ENCODE data around the gene LIN28A.
A peak's percentile ranks its signal among the peaks of the same experiment; 100 is the strongest.

Gene LIN28A

GRCh38 chr1:26450908-26451307 lies 40.3 kb downstream of the LIN28A start:
- Mint-ChIP-seq H3K36me3 (peaks cover 11% of the 10 kb centered on the region), H3K4me3 (no peak overlapping the region), H3K27me3 (no peaks in the 10 kb centered on the region), H3K9me3 (no peaks in the 10 kb centered on the region), H3K4me1 (no peaks in the 10 kb centered on the region), H3K27ac (no peak overlapping the region)

GRCh38 chr1:26452459-26453183 lies 42.0 kb downstream of the LIN28A start:
- Mint-ChIP-seq H3K4me3 (no peak overlapping the region), H3K27ac (no peak overlapping the region), H3K27me3 (no peaks in the 10 kb centered on the region), H3K9me3 (no peaks in the 10 kb centered on the region), H3K4me1 (no peaks in the 10 kb centered on the region), H3K36me3 (peaks cover 7% of the 10 kb centered on the region)

GRCh38 chr1:26459148-26459547 lies 48.5 kb downstream of the LIN28A start:
- no peak overlapping the region for H3K4me3 Mint-ChIP-seq
- H3K27ac Mint-ChIP-seq, result no peak overlapping the region
- no peaks in the 10 kb centered on the region for H3K4me1 Mint-ChIP-seq
- H3K27me3 Mint-ChIP-seq, result no peaks in the 10 kb centered on the region
- peaks cover 8% of the 10 kb centered on the region for H3K36me3 Mint-ChIP-seq
- H3K9me3 Mint-ChIP-seq, result no peaks in the 10 kb centered on the region

- peaks cover 8% of the 10 kb centered on the region for H3K36me3 Mint-ChIP-seq
- no peaks in the 10 kb centered on the region for H3K4me1 Mint-ChIP-seq
- no peaks in the 10 kb centered on the region for H3K9me3 Mint-ChIP-seq
- H3K27ac Mint-ChIP-seq, result no peak overlapping the region
- H3K27me3 Mint-ChIP-seq, result no peaks in the 10 kb centered on the region
- H3K4me3 Mint-ChIP-seq, result no peak overlapping the region
Measured at GRCh38 chr1:26459573-26460031, 49.0 kb downstream of the LIN28A start.

- peaks cover 25% of the 10 kb centered on the region for H3K4me1 Mint-ChIP-seq
Measured at GRCh38 chr1:26468911-26469310, 58.3 kb downstream of the LIN28A start.

GRCh38 chr1:26469558-26469957 lies 58.9 kb downstream of the LIN28A start:
- Mint-ChIP-seq H3K27ac (no peak overlapping the region), H3K27me3 (no peaks in the 10 kb centered on the region), H3K9me3 (no peaks in the 10 kb centered on the region), H3K4me1 (peaks cover 31% of the 10 kb centered on the region), H3K36me3 (peaks cover 10% of the 10 kb centered on the region), H3K4me3 (no peak overlapping the region)

More at GRCh38 chr1:26468911-26469310, 58.3 kb downstream of the LIN28A start:
- H3K27ac Mint-ChIP-seq, result no peak overlapping the region
- no peaks in the 10 kb centered on the region for H3K27me3 Mint-ChIP-seq
- no peaks in the 10 kb centered on the region for H3K9me3 Mint-ChIP-seq
- no peak overlapping the region for H3K4me3 Mint-ChIP-seq
- peaks cover 4% of the 10 kb centered on the region for H3K36me3 Mint-ChIP-seq

- H3K36me3 Mint-ChIP-seq, result peaks cover 15% of the 10 kb centered on the region
- H3K4me1 Mint-ChIP-seq, result peaks cover 38% of the 10 kb centered on the region
- H3K9me3 Mint-ChIP-seq, result no peaks in the 10 kb centered on the region
- H3K27me3 Mint-ChIP-seq, result no peaks in the 10 kb centered on the region
- peak overlapping the region; percentile 93 for H3K4me3 Mint-ChIP-seq
- peak overlapping the region; percentile 41 for H3K27ac Mint-ChIP-seq
Measured at GRCh38 chr1:26470878-26471497, 60.4 kb downstream of the LIN28A start.

GRCh38 chr1:26471498-26472319 lies 61.1 kb downstream of the LIN28A start:
- H3K4me3 Mint-ChIP-seq, result peak overlapping the region; percentile 93
- H3K27me3 Mint-ChIP-seq, result no peaks in the 10 kb centered on the region
- H3K4me1 Mint-ChIP-seq, result peaks cover 46% of the 10 kb centered on the region
- peak overlapping the region; percentile 95 for H3K27ac Mint-ChIP-seq
- H3K36me3 Mint-ChIP-seq, result peaks cover 18% of the 10 kb centered on the region
- no peaks in the 10 kb centered on the region for H3K9me3 Mint-ChIP-seq

GRCh38 chr1:26472320-26472900 lies 61.8 kb downstream of the LIN28A start, which contains the start of gene HMGN2:
TSS of gene HMGN2 (plus strand) at chr1:26472440. CDS start at chr1:26472613, 173 bp downstream.
- H3K4me1 Mint-ChIP-seq, result peaks cover 46% of the 10 kb centered on the region
- H3K27me3 Mint-ChIP-seq, result no peaks in the 10 kb centered on the region
- H3K27ac Mint-ChIP-seq, result peak within 1 kb of the TSS; percentile 95
- H3K4me3 Mint-ChIP-seq, result peak within 1 kb of the TSS; percentile 93
- peaks cover 17% of the 10 kb centered on the region for H3K36me3 Mint-ChIP-seq
- no peaks in the 10 kb centered on the region for H3K9me3 Mint-ChIP-seq

- peaks cover 50% of the 10 kb centered on the region for H3K4me1 Mint-ChIP-seq
Measured at GRCh38 chr1:26472901-26473845, 62.6 kb downstream of the LIN28A start.

GRCh38 chr1:26474818-26475217 lies 64.2 kb downstream of the LIN28A start:
- H3K4me3 Mint-ChIP-seq, result peak overlapping the region; percentile 92
- H3K27ac Mint-ChIP-seq, result peak overlapping the region; percentile 83
- no peaks in the 10 kb centered on the region for H3K9me3 Mint-ChIP-seq
- H3K4me1 Mint-ChIP-seq, result peaks cover 55% of the 10 kb centered on the region
- H3K36me3 Mint-ChIP-seq, result peaks cover 20% of the 10 kb centered on the region
- H3K27me3 Mint-ChIP-seq, result no peaks in the 10 kb centered on the region

More at GRCh38 chr1:26472901-26473845, 62.6 kb downstream of the LIN28A start:
- H3K36me3 Mint-ChIP-seq, result peaks cover 17% of the 10 kb centered on the region
- peak overlapping the region; percentile 82 for H3K27ac Mint-ChIP-seq
- H3K4me3 Mint-ChIP-seq, result peak overlapping the region; percentile 92
- H3K9me3 Mint-ChIP-seq, result no peaks in the 10 kb centered on the region
- no peaks in the 10 kb centered on the region for H3K27me3 Mint-ChIP-seq

GRCh38 chr1:26475989-26476388 lies 65.4 kb downstream of the LIN28A start:
- peak overlapping the region; percentile 33 for H3K4me3 Mint-ChIP-seq
- H3K27me3 Mint-ChIP-seq, result no peaks in the 10 kb centered on the region
- H3K4me1 Mint-ChIP-seq, result peaks cover 43% of the 10 kb centered on the region
- H3K9me3 Mint-ChIP-seq, result no peaks in the 10 kb centered on the region
- peaks cover 18% of the 10 kb centered on the region for H3K36me3 Mint-ChIP-seq
- H3K27ac Mint-ChIP-seq, result peak overlapping the region; percentile 23

- no peaks in the 10 kb centered on the region for H3K9me3 Mint-ChIP-seq
- H3K4me1 Mint-ChIP-seq, result peaks cover 36% of the 10 kb centered on the region
- H3K27ac Mint-ChIP-seq, result peak overlapping the region; percentile 74
- H3K27me3 Mint-ChIP-seq, result no peaks in the 10 kb centered on the region
- H3K4me3 Mint-ChIP-seq, result no peak overlapping the region
- H3K36me3 Mint-ChIP-seq, result peaks cover 18% of the 10 kb centered on the region
Measured at GRCh38 chr1:26476958-26477357, 66.3 kb downstream of the LIN28A start.

- Mint-ChIP-seq H3K36me3 (peaks cover 18% of the 10 kb centered on the region), H3K4me1 (peaks cover 40% of the 10 kb centered on the region), H3K9me3 (no peaks in the 10 kb centered on the region), H3K4me3 (no peak overlapping the region), H3K27ac (peak overlapping the region; percentile 61), H3K27me3 (no peaks in the 10 kb centered on the region)
Measured at GRCh38 chr1:26477446-26478152, 67.0 kb downstream of the LIN28A start.

All from activated naive CD4-positive, alpha-beta T cell treated with anti-CD3 and anti-CD28 coated beads, Interleukin-2, amount 50 U/mL, for 24 hours (primary cell).